ENCODE results near the gene SPECC1L.

SPECC1L gene

DNA sequence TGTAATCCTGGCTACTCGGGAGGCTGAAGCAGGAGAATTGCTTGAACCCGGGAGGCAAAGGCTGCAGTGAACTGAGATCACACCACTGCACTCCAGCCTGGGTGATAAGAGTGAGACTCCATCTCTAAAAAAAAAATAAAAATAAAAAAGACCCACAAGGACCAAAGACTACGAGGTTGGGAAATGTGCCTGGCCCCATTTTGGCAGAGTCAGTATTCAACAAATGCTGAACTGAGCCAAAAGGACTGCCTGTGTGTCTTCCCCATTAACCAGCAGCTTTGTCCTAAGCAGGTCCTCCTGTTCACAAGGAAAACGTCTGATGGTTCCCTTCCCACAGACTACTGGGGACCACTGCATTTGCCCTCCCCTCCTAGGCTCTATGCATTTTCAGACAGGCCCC, 184.4 kb downstream of the SPECC1L start:
- H3K4me1 ChIP-seq (ENCODE audit: control insufficient read depth, insufficient read depth, low read length) = no peaks in the 10 kb centered on the region
- H3K9me3 ChIP-seq (ENCODE audit: control insufficient read depth, insufficient read depth, low read length) = no peaks in the 10 kb centered on the region
- no peaks in the 10 kb centered on the region for H3K27me3 ChIP-seq (ENCODE audit: control insufficient read depth, insufficient read depth, low read length)
- H3K4me3 ChIP-seq (ENCODE audit: low read depth, low read length) = no peak overlapping the region
- H3K36me3 ChIP-seq (ENCODE audit: control insufficient read depth, insufficient read depth, low read length) = no peaks in the 10 kb centered on the region
- no peak overlapping the region for H3K9ac ChIP-seq (ENCODE audit: low read depth, low read length)

DNA sequence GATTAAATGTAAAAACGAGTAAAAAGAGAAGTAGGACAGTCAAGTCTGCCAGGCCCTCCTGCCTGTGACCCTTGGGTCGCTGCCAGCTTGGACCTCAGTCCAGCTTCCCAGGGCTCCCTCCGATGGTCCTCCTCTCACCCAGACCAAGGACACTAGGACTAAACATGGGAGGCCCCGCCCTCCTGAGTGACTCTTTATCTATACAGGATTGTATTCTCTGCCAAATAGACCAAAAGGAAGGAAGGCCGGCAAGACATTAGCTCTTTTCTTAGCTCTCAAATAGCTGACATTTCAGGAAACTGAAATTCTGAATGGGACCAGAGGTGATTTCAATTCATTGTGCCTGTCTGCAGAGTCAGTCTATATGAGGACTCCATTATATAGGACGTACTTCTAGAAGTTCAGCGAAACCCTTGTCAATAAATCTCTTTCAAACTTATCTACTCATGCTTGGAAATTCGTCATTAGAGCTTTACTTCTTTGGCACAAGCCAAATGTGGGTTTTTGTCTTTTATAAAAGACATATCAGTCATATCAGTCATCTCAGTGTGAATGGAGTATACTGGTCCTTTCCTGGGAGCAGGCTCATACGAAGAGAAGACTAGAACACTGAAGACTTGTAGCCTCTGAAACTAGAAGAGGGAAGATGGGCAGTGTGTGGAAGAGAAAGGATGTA, 185.3 kb downstream of the SPECC1L start:
- Histone ChIP-seq H3K27me3 (ENCODE audit: control insufficient read depth, insufficient read depth, low read length) (no peaks in the 10 kb centered on the region), H3K9me3 (ENCODE audit: control insufficient read depth, insufficient read depth, low read length) (no peaks in the 10 kb centered on the region), H3K4me1 (ENCODE audit: control insufficient read depth, insufficient read depth, low read length) (peaks cover 5% of the 10 kb centered on the region), H3K4me3 (ENCODE audit: low read depth, low read length) (no peak overlapping the region), H3K9ac (ENCODE audit: low read depth, low read length) (no peak overlapping the region), H3K36me3 (ENCODE audit: control insufficient read depth, insufficient read depth, low read length) (no peaks in the 10 kb centered on the region)

DNA sequence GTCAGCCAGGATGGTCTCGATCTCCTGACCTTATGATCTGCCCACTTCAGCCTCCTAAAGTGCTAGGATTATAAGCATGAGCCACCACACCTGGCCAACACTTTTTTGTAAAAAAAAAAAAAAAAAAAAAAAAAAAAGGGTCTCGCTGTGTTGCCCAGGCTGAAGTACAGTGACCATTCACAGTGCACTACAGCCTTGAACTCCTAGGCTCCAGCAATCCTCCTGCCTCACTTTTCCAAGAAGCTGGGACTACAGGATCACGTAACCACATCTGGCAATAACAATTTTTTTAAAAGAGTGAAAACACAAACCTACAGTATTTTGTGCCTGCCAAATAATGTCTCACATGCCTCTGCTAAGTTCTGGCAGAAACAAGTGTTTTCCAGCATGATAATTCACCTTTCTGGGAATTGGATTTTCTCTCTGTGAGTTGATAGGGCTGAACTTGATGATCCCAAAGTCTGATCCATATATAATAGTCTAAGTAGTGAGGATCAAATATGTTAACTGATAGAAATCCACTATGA, 187.3 kb downstream of the SPECC1L start:
- H3K4me3 ChIP-seq (ENCODE audit: low read depth, low read length) = no peak overlapping the region
- H3K9me3 ChIP-seq (ENCODE audit: control insufficient read depth, insufficient read depth, low read length) = no peaks in the 10 kb centered on the region
- H3K4me1 ChIP-seq (ENCODE audit: control insufficient read depth, insufficient read depth, low read length) = peaks cover 5% of the 10 kb centered on the region
- no peaks in the 10 kb centered on the region for H3K27me3 ChIP-seq (ENCODE audit: control insufficient read depth, insufficient read depth, low read length)
- H3K9ac ChIP-seq (ENCODE audit: low read depth, low read length) = no peak overlapping the region
- H3K36me3 ChIP-seq (ENCODE audit: control insufficient read depth, insufficient read depth, low read length) = no peaks in the 10 kb centered on the region

DNA sequence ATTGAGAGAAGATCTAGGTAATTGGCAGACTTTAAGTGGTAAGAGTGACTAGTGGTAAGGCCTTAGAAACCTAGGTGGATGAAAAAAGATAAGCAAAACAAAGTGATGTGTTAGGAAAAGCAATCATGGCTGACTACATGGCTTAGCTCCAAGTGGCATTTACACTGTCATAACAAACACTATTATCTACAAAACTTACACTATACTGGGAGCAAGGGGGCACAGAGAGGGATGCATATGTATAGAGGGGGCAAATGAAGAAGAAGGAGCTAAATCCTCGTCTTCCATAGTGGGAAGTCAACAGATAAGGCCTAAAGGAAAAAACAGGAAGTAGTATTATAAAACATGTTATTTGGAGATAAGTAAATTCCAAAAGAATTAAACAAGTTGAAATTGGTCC, 189.3 kb downstream of the SPECC1L start:
- no peak overlapping the region for H3K4me3 ChIP-seq (ENCODE audit: low read depth, low read length)

DNA sequence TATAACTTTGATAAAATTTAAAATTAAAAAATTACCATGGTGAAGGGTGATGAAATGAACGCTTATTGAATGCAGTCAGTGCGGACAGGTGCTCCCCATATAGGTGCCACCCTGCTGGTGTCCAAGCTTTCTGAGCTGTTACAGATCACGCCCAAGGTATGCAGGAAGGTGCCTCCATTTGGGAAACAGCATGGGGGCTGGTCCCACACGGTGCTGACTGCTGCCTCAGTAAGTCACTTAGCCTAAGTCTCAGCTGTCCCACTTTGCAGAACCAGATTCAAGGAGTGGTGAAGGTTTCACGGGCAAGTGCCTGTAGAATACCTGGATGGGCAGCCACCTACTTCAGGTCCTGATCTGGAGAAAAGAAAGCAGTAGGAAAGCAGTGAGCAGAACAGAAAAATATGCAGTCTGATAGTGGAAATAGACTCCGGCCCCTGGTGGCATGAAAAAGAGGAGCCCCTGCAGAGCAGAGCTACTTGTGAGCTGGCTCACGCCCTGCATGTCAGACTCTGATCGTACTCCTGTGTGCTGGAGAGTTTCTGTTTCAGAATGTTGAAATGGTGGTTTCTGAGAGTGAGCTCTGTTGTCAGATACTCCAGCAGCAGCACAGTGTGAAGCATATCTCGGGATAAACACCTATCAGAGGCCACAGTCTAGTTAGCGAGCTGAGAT, 189.9 kb downstream of the SPECC1L start:
- Histone ChIP-seq H3K9ac (ENCODE audit: low read depth, low read length) (no peak overlapping the region), H3K36me3 (ENCODE audit: control insufficient read depth, insufficient read depth, low read length) (no peaks in the 10 kb centered on the region), H3K4me3 (ENCODE audit: low read depth, low read length) (no peak overlapping the region), H3K27me3 (ENCODE audit: control insufficient read depth, insufficient read depth, low read length) (no peaks in the 10 kb centered on the region), H3K9me3 (ENCODE audit: control insufficient read depth, insufficient read depth, low read length) (no peaks in the 10 kb centered on the region), H3K4me1 (ENCODE audit: control insufficient read depth, insufficient read depth, low read length) (peaks cover 5% of the 10 kb centered on the region)

More for the DNA sequence above, 189.3 kb downstream of the SPECC1L start:
- Histone ChIP-seq H3K9ac (ENCODE audit: low read depth, low read length) (no peak overlapping the region), H3K4me1 (ENCODE audit: control insufficient read depth, insufficient read depth, low read length) (peaks cover 5% of the 10 kb centered on the region), H3K36me3 (ENCODE audit: control insufficient read depth, insufficient read depth, low read length) (no peaks in the 10 kb centered on the region), H3K27me3 (ENCODE audit: control insufficient read depth, insufficient read depth, low read length) (no peaks in the 10 kb centered on the region), H3K9me3 (ENCODE audit: control insufficient read depth, insufficient read depth, low read length) (no peaks in the 10 kb centered on the region)

DNA sequence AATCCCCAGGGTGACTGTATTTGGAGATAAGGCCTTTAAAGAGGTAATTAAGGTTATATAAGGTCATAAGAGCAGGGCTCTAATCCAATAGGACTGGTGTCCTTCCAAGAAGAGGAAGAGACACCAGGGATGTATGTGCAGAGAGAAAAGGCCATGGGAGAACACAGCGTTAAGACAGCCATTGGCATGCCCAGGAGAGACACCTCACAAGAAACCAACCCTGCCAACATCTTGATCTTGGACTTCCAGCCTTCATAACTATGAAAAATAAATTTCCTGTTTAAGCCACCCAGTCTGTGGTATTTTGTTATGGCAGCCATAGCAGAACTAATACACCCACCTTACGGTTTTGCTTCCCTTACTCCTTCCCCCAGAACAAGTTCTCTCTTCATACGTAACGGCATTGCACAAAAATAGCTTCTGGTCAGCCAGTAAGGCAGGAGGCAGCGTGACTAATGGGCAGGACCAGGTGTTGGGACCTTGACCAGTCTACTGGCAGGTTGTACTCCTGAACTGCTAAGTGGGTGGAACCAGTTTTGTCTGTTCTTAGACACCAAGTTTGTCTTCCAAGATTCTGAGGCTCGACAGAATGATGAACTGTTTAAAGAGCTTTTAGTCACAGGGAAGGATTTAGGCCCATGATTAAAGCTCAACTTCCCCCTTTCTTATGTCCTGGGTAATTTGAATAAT, 192.6 kb downstream of the SPECC1L start:
- H3K36me3 ChIP-seq (ENCODE audit: control insufficient read depth, insufficient read depth, low read length) = no peaks in the 10 kb centered on the region
- H3K9ac ChIP-seq (ENCODE audit: low read depth, low read length) = no peak overlapping the region
- no peaks in the 10 kb centered on the region for H3K9me3 ChIP-seq (ENCODE audit: control insufficient read depth, insufficient read depth, low read length)
- H3K27me3 ChIP-seq (ENCODE audit: control insufficient read depth, insufficient read depth, low read length) = no peaks in the 10 kb centered on the region
- H3K4me1 ChIP-seq (ENCODE audit: control insufficient read depth, insufficient read depth, low read length) = peaks cover 8% of the 10 kb centered on the region
- H3K4me3 ChIP-seq (ENCODE audit: low read depth, low read length) = no peak overlapping the region

DNA sequence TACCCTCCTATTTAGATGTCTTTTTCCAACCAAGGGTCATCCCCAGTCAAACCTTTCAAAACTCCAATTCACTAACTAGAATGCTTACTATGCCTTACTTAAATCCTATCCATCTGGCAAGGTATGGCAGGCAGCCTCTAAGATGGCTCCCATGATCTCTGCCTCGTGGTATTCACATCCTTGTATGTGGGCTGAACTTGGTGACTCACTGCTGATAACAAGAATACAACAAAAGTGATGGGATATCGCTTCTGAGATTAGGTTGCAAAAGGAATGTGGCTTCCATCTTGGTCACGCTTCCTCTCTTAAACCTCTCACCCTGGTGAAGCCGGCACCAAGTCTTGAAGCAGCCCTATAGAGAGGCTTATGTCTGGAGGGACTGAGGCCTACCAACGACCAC, 194.9 kb downstream of the SPECC1L start:
- Histone ChIP-seq H3K9me3 (ENCODE audit: control insufficient read depth, insufficient read depth, low read length) (no peaks in the 10 kb centered on the region), H3K27me3 (ENCODE audit: control insufficient read depth, insufficient read depth, low read length) (no peaks in the 10 kb centered on the region), H3K9ac (ENCODE audit: low read depth, low read length) (no peak overlapping the region), H3K4me3 (ENCODE audit: low read depth, low read length) (no peak overlapping the region), H3K36me3 (ENCODE audit: control insufficient read depth, insufficient read depth, low read length) (no peaks in the 10 kb centered on the region), H3K4me1 (ENCODE audit: control insufficient read depth, insufficient read depth, low read length) (peaks cover 4% of the 10 kb centered on the region)

DNA sequence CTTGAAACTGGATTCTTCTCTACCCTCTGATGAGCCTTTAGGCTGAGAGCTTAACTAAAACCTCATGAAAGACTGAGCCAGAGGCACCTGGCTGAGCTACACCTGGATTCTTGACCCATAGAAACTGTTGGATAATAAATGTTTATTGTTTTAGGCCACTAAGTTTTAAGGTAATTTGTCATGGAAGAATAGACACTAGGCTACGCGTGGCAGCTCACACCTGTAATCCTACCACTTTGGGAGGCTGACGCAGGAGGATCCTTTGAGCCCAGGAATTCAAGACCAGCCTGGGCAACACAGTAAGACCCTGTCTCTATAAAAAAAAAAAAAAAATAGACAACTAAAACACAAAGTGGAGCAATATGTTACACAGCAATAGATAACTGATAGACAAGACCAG, 195.3 kb downstream of the SPECC1L start:
- H3K36me3 ChIP-seq (ENCODE audit: control insufficient read depth, insufficient read depth, low read length) = no peaks in the 10 kb centered on the region
- no peak overlapping the region for H3K4me3 ChIP-seq (ENCODE audit: low read depth, low read length)
- H3K4me1 ChIP-seq (ENCODE audit: control insufficient read depth, insufficient read depth, low read length) = peaks cover 3% of the 10 kb centered on the region
- no peaks in the 10 kb centered on the region for H3K9me3 ChIP-seq (ENCODE audit: control insufficient read depth, insufficient read depth, low read length)
- no peak overlapping the region for H3K9ac ChIP-seq (ENCODE audit: low read depth, low read length)
- no peaks in the 10 kb centered on the region for H3K27me3 ChIP-seq (ENCODE audit: control insufficient read depth, insufficient read depth, low read length)

DNA sequence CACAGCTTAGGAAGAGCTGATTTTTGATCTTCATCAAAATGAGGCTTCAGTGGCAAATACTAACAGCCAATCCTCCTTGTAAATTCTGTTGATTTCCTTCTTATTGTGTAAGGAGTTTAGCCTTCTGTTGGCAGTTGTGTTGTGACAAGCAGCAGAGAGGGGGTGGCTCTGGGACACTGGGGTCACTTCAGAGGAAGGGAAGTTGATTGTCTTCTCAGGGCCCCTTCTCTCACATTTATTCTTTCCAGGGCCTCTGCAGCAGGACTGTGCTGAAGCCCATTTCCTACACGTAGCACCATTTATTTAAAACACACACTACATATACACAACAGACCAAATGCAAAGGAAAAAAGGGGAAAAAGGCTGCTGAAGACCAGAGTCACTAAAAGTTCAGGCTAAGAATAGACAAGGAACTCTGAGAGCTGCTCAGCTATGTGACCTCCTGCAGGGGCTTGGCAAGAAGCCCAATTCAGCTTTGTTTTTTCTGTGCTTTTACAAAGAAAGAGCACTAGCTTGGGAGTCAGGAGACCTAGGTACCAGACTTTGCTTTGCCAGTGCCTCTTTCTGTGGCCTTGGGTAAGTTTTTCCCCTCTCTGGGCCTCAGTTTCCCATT, 196.2 kb downstream of the SPECC1L start:
- H3K9me3 ChIP-seq (ENCODE audit: control insufficient read depth, insufficient read depth, low read length) = no peaks in the 10 kb centered on the region
- peaks cover 3% of the 10 kb centered on the region for H3K4me1 ChIP-seq (ENCODE audit: control insufficient read depth, insufficient read depth, low read length)
- no peak overlapping the region for H3K4me3 ChIP-seq (ENCODE audit: low read depth, low read length)
- no peaks in the 10 kb centered on the region for H3K36me3 ChIP-seq (ENCODE audit: control insufficient read depth, insufficient read depth, low read length)
- no peak overlapping the region for H3K9ac ChIP-seq (ENCODE audit: low read depth, low read length)
- H3K27me3 ChIP-seq (ENCODE audit: control insufficient read depth, insufficient read depth, low read length) = no peaks in the 10 kb centered on the region

DNA sequence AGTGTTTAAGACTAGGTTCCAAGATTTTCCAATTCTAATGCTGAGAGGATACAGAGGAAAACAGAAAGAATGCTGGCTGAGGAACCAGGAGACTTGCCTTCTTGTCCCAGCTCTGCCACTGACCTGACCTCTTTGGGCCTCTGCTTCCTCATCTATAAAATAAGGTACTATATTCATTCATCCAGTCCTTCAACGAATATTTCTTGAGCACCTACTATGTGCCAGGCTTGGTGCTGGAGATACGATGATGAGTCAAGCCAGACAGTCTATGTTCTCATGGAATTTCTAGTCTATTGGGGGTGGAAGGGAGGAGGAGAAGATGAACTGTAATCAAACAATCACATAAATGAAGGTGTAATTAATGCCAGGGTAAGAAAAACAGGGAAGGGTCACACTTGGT, 196.7 kb downstream of the SPECC1L start:
- H3K9me3 ChIP-seq (ENCODE audit: control insufficient read depth, insufficient read depth, low read length) = no peaks in the 10 kb centered on the region
- no peak overlapping the region for H3K9ac ChIP-seq (ENCODE audit: low read depth, low read length)
- no peaks in the 10 kb centered on the region for H3K27me3 ChIP-seq (ENCODE audit: control insufficient read depth, insufficient read depth, low read length)
- peaks cover 3% of the 10 kb centered on the region for H3K4me1 ChIP-seq (ENCODE audit: control insufficient read depth, insufficient read depth, low read length)
- H3K36me3 ChIP-seq (ENCODE audit: control insufficient read depth, insufficient read depth, low read length) = no peaks in the 10 kb centered on the region
- H3K4me3 ChIP-seq (ENCODE audit: low read depth, low read length) = no peak overlapping the region

Data from iPS-15b (cell line).